Gastroesophageal sphincter (tissue), 3 donors: ENCODE results near the gene OR2H1.

ENCODE experiments used
- EP300 ChIP-seq: sonication (generic); formaldehyde crosslinking; IDR thresholded peaks from one replicate; pipeline ENCODE4 v1.6.1; 2017; ENCODE audit warnings: antibody characterized with exemption, mild to moderate bottlenecking
- POLR2A ChIP-seq, 2 donors: fragments of 450-650 bp; IDR thresholded peaks; one replicate each; pipeline ENCODE4 v1.6.1; 2017; ENCODE audit warnings: antibody characterized with exemption in 2 of 2, mild to moderate bottlenecking in 2 of 2, moderate library complexity in 1 of 2
- POLR2AphosphoS5 ChIP-seq: sonication (generic); formaldehyde crosslinking; IDR thresholded peaks from one replicate; pipeline ENCODE4 v1.6.1; 2017; ENCODE audit warnings: antibody characterized with exemption
- TF ChIP-seq, protein P1 (sequence below), 4 experiments: fragments of 200-600 bp in 2 of 4; fragments of 450-650 bp in 2 of 4; sonication (generic) in 1 of 4; IDR thresholded peaks; one replicate each; pipeline ENCODE4 v1.5.1; 2017 to 2019; ENCODE audit warnings: antibody characterized with exemption in 4 of 4, mild to moderate bottlenecking in 2 of 4, moderate library complexity in 2 of 4

- TF ChIP-seq, protein P1, sequence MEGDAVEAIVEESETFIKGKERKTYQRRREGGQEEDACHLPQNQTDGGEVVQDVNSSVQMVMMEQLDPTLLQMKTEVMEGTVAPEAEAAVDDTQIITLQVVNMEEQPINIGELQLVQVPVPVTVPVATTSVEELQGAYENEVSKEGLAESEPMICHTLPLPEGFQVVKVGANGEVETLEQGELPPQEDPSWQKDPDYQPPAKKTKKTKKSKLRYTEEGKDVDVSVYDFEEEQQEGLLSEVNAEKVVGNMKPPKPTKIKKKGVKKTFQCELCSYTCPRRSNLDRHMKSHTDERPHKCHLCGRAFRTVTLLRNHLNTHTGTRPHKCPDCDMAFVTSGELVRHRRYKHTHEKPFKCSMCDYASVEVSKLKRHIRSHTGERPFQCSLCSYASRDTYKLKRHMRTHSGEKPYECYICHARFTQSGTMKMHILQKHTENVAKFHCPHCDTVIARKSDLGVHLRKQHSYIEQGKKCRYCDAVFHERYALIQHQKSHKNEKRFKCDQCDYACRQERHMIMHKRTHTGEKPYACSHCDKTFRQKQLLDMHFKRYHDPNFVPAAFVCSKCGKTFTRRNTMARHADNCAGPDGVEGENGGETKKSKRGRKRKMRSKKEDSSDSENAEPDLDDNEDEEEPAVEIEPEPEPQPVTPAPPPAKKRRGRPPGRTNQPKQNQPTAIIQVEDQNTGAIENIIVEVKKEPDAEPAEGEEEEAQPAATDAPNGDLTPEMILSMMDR (IDR thresholded peaks at IDR 0.05) = no peak
- TF ChIP-seq POLR2AphosphoS5 (no peak), POLR2A (IDR thresholded peaks at IDR 0.05) (no peak), EP300 (no peak)
These were observed 18.0 kb downstream of the OR2H1 start for GRCh38 chr6:29474996-29475395.
